GM19397 (cell line): Measurements from ENCODE around the gene PHKG2.
A peak's percentile ranks its signal among the peaks of the same experiment; 100 is the strongest.

Experiments
- ATAC-seq: cut with Tn5 transposase; IDR thresholded peaks from one replicate; pipeline ENCODE4 v1.9.1; 2021; ENCODE audit warnings: mild to moderate bottlenecking, moderate library complexity; ENCODE audit not compliant: unreplicated experiment

PHKG2 gene

GRCh38 chr16:30725418-30725792 lies 22.8 kb upstream of the PHKG2 start:
- ATAC-seq = no peak

- ATAC-seq = no peak
Measured at GRCh38 chr16:30728321-30728720, 19.9 kb upstream of the PHKG2 start.

GRCh38 chr16:30728899-30729672 lies 19.1 kb upstream of the PHKG2 start:
- ATAC-seq = no peak

GRCh38 chr16:30731411-30731810 lies 16.8 kb upstream of the PHKG2 start:
- no peak for ATAC-seq

- no peak for ATAC-seq
Measured at GRCh38 chr16:30736995-30737793, 11.0 kb upstream of the PHKG2 start.

GRCh38 chr16:30737794-30738648 lies 10.2 kb upstream of the PHKG2 start:
- ATAC-seq = no peak

GRCh38 chr16:30738984-30739951 lies 9.0 kb upstream of the PHKG2 start:
- no peak for ATAC-seq

GRCh38 chr16:30740364-30741251 lies 7.6 kb upstream of the PHKG2 start:
- ATAC-seq = no peak

GRCh38 chr16:30741461-30741914 lies 6.7 kb upstream of the PHKG2 start:
- no peak for ATAC-seq

- no peak for ATAC-seq
Measured at GRCh38 chr16:30743716-30744115, 4.5 kb upstream of the PHKG2 start.

- ATAC-seq = no peak
Measured at GRCh38 chr16:30744183-30744582, 4.0 kb upstream of the PHKG2 start.

GRCh38 chr16:30745082-30745481 lies 3.1 kb upstream of the PHKG2 start:
- ATAC-seq = no peak

GRCh38 chr16:30746638-30747175 lies 1.5 kb upstream of the PHKG2 start:
- ATAC-seq = no peak

GRCh38 chr16:30747331-30747730 lies 894 bp upstream of the PHKG2 start:
- ATAC-seq = no peak

- peak; percentile 14 for ATAC-seq
Measured at GRCh38 chr16:30748634-30749445, 615 bp downstream of the PHKG2 start.

- no peak for ATAC-seq
Measured at GRCh38 chr16:30750201-30750600, 2.0 kb downstream of the PHKG2 start.

GRCh38 chr16:30750876-30751465 lies 2.7 kb downstream of the PHKG2 start:
- no peak for ATAC-seq

GRCh38 chr16:30753596-30753995 lies 5.4 kb downstream of the PHKG2 start:
- ATAC-seq = no peak
